HCEC 1CT (cell line): Measurements from ENCODE around the gene BRAT1.
"Not testable (repeated sequence)": the region's sequence is repeated elsewhere in the genome, so short reads cannot be mapped to it uniquely, and the experiment has no call there.

Experiments
- DNase-seq: peaks from one replicate; pipeline ENCODE4 v3.0.0-alpha.2; 2017

Gene BRAT1

DNA sequence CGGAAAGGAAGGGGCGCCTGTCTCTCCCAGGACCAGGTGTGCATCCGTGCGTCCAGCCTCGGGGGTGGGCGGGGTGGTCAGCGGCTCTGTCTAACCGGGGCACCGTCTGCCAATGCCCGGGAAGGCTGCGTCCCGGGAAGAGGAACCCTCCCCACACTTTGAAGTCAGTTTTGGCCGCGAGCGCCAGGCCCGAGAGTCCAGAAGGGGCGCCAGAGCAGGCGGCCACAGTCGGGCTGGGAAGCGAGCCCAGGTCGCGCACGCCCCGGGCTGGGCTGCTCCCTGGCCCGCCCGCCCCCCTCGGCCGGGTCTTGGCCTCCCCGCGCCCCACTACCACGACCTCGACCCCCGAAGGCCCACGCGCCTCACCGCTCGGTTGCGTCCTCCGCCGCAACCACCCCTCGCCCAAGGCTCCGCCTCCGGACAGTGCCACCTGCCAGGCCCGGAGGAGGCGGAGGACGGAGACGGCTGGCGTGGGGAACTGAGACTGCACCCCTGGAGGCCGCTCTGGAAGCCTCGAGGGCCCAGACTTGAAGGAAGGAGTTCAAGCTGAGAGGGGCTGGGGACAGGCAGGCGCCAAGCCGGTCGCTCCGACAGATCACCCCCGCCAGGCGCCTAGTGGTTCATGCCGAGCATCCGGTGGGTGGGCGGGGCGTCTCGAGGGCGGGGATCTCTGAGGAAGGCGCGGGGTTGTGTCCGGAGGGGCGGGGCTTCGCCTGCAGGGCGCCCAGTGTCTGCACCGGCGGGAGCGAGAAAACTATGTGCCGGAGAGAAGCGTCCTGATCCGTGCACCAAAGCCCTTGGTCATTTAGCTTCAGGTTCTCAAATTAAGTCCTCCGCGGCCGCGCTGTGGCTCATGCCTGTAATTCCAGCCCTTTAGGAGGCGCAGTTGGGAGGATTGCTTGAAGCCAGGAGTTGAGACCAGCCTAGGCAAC is at the start of gene BRAT1:
BRAT1 (minus strand) TSS at position 404 of the 932 bp plus-strand sequence. CDS start 1,093 bp downstream, outside the sequence.
- peak; percentile 96 for DNase-seq

DNA sequence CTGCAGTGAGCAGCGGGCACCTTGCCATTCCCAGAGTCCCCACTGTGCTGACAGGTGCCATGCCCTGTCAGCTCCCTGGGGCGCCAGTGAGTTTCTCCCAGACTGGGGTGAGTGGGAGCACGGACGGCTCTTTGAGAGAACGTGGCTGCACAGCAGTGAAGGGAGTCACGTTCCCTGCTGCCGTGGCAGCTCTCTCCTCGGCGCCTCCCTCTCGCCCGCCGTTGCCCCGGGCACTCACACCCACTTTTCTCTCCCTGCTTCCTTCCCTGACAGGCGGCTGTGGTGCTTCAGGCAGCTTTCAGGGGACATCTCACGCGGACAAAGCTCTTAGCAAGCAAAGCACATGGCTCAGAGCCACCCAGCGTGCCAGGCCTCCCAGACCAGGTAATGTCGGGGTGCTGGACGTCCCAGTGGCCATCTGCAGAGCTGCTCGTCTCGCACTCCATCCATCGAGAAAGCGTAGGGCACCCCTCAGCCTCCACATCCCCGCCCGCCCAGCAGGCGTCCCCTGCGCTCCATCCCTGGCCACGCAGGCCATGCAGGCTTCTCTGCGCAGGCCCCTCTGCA is 49.4 kb upstream of the BRAT1 start:
- no peak for DNase-seq

DNA sequence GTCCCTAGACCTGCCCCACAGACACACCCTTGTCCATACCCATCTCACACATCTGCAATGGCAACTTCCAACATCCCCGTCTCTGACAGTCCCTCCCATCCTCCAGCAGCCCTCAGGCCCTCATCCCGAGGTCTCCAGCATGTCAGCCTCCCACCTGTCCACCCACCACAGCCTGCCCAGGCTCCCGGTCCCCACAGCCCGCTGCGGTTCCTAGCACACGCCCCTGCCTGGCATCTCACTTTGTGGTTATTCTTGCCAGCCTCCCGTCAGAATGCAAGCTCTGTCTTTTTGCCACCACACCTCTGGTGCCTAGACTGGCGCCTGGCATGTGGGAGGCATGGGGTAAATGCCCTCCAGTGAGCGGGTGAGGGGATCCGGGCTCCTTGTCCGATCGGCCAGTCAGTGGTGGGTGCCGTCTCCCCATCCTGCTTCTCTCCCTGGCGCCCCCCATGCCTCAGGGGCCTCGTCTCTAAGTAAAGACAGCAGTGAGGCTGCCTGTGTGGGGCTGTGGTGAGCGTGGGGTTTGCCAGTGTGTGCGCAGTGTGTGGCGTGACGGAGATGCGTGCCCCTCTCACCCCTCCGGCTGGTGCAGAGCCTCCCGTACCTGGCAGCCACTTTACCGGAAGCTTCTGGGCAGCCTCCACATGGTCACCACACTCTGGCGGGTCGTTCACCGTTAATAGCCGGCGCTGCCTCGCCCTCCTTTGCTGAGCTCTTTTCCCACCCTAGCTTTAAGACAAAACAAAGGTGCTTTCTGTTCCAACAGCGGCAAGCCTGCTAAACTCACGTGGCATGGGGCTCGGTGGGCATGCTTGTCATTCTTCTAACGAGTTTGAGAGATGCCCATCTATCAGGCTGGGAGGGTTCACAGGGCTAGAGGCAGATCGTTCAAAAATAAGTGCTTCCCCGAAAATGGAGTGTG is 48.0 kb upstream of the BRAT1 start:
- DNase-seq, result no peak

DNA sequence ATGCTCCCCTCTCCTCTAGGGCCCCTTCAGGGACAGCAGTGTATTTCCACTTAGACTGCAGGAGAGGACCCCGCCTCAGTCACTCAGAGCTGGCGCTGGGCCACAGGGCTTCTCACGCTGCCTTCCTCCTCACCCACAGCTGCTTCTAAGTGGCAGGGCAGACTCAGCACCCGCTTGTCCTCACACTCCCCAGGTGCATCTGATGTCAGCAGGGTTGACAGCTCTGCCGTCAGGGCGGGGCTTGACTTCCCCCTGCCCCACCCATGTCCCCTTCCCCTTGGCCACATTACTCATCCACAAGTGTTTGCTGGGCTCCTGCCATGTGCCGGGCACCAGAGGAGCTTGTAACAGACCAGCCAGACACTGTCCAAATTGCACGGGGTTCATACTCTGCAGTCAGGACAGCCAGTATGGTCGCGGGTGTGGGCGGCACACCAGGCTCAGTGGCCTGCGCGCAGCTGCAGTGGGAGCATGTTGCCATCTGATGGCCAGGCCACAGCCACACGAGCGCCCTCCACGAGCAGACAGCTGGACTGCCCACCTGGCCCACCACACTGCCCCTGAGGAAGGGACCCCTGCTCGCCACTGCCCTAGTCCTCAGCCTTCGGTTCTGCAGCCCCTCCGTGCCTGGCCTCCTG is 47.2 kb upstream of the BRAT1 start:
- no peak for DNase-seq

DNA sequence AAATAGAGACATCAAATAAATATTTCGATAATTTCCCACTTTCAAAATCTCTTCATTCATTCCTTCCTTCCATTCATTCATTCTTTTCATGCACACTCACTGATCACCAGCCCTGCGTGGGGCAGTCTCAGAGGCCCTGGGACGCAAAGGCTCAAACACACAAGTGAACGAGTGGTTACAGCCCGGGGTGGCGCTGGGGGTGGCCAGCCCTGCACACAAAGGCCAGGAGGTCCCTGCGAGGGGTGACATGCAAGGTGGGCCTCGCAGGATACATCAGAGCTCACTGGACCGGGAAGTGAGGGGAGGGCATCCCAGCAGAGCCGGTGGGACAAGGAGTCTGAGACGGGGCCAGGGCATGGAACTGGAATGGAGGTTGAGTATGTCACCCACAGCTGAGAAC is 46.6 kb upstream of the BRAT1 start:
- no peak for DNase-seq

DNA sequence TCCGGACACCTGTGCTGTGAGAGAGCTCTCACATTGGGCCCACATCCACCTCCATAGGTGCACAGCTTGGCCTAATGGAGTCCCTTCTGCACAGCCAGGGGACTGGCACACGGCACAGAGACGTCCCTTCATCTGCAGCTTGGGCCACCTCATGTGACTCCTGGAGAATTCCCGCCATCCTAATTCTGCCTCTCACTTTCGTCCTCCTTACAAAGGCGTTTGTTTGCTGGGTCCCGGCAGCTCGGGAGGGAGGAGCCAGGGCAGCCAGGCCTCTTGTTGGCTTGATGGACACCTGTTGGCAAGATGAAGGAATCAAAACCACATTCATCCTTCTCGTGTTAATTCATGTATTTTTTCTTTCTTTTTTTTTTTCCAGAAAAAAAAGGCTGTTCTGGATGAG is 45.7 kb upstream of the BRAT1 start:
- no peak for DNase-seq

DNA sequence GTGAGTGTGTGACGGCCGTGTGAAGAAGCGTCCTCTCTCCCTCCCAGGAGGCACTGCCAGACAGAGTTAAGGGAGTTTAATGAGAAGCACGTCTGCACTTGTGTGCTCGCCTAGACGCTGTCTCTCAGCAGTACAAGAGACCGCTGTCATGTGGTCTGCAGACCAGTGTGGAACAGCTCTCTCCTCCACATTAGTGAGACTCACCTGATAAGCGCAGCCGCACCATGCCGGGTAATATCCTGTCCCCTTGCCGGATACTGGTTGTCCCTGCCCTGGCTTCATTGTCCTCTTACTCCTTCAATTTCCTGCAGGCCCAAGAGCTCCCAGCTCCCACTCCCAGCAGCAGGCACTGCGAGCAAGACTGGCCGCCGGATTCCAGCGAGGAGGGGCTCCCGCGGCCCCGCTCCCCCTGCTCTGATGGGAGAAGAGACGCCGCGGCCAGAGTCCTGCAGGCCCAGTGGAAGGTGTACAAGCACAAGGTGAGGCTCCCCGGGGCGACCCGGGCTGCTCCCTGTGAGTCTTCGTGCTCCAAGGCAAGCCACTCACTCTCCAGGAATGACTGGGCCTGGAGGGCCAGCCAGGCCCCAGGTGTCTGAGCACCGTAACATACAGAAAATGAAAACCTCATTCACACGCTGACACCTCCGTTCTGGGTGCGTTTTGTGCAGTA is 43.0 kb upstream of the BRAT1 start:
- no peak for DNase-seq

DNA sequence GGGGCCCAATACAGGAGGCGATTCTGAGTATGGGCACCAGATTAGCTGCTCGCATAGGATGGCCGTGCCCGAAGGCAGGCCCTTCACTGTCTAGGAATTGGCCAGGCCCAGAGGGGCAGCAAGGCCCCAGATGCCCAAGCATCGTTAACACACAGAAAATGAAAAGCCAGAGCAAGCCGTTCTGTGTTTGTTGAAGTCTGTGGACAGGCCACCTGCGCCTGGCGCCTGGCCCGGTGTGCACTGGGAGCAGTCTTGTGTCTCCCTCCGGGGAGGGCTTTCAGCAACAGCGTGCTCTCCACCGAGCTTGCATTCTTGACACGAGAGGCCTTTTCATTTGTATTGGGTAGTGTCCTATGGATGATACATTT is 41.9 kb upstream of the BRAT1 start:
- no peak for DNase-seq

DNA sequence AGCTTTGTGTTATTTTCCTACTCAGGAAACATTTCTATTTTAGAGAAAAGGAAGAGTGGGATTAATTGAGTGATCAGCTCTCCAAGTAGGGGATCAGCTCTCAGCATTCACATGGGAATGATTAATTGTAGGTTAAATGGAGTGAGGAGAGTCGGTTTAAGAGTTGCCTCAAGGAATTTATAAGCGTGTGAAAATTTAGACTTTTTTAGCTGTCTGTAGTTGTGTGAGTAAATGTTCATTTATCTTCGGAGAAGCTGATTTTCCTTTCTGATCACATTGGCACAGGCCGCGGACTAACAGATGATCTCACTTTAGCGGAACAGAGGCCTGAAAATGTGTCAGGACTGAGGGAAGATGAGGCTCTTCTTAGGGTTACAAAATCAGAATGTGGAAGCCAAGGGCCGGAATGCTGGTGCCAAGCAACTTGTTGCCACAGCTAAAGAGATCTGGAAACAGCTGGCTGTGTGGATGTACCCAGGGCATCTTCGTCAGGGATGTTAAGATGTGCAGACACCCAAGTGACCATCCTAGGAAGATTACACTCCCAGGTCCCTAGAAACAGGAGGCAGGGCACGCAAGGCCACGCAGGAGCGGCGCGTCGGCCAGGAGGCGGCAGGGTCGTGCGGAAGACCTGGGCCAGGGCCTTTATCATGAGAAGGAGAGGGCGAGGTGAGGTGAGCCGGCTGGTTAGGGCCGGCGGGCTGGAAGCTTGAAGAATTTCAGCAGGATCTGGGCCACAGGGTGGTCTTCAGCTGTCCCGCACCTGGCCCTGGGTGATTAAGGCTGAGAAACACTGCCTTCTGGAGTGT is 41.3 kb upstream of the BRAT1 start:
- no peak for DNase-seq

DNA sequence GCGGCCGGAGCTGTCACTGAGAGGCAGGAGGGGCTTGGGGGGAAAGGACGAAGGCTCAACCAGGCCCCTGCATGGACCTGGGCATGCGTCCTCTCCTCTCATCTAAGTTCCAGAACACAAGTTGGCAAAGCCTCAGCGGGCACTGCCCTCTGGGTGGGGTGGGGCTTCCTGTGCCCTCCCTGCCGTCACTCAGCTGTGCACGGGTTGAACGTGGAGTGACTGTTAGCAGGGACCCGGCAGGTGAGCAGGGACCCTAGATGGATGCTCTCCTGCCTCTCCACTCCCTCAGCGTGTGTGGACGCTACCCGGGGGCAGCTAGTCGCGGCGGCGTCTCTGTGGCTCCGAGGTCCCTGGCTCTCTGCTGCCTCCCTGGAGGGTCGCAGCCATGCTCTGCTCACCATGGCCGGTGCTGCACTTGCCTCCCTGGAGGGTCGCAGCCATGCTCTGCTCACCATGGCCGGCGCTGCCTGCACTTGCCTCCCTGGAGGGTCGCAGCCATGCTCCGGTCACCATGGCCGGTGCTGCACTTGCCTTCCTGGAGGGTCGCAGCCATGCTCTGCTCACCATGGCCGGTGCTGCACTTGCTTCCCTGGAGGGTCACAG is 40.0 kb upstream of the BRAT1 start:
- no peak for DNase-seq

DNA sequence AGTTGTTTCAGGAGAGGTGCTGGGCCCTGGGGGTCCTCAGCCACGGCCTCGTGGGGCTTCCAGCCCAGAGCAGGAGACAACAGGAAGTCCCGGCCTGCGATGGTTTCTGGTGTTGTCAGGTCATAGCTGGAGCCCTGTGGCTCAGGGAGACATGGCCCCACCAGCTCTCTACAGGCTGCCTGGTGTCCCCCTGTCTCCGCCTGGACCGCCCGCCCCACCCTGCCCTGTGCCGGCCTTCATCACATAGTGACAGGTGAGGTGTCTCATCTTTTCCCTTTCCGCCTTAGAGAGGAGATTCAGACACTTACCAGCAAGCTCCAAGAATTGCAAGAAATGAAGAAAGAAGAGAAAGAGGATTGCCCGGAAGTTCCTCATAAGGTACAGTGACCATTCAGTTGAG is 39.3 kb upstream of the BRAT1 start:
- DNase-seq, result no peak

DNA sequence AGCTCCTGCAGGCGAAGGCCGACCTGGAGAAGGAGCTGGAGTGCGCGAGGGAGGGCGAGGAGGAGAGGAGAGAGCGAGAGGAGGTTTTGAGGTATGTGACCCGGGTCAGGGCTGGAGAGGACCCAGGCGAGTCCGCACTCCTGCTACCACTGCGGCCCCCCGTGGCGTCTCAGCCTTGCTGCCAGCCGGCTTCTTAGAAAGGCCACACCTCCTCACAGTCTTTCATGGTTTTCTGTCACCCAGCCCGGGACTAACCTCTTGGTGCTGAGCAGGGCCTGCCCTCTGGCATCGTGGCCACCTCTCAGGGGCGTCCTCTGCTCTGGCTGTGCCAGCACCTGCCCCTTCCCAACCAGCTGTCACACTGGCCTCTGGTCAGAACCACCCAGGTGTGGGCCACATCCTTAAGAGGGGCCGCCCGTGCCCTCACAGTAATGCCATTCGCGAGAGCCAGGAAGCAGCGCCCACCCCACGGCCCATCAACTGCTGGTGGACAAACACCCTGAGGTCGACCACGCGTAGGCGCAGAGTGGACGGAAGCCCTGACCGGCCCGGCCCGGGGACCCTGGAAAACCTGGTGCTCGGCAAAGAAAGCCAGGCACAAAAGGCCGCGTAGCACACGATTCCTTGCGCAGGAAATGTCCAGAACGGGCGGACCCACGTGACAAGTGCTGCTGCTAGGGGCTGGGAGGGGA is 37.9 kb upstream of the BRAT1 start:
- DNase-seq, result no peak

DNA sequence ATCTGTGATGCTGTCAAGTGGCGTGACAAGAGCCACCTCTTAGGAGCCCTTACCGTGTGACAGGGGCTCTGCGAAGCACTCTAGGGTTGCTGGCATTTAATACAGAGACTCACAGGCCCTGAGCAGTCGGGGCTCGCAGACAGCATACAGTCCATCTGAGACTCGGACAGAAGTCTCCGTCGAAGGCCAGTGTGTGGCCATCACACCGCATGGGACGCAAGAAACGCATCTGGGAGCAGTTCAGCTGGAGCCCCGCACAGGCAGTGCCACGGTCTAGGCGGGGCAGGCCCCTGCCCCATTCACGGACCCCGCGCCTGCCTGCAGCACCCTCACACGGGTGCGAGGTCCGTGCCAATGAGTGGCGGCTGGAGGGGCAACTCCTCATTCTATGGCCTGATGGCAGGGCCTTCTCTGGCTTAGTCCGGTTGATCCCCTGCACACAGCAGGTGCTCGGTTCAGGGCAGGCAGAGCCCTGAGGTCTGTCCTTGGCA is 37.1 kb upstream of the BRAT1 start:
- no peak for DNase-seq

DNA sequence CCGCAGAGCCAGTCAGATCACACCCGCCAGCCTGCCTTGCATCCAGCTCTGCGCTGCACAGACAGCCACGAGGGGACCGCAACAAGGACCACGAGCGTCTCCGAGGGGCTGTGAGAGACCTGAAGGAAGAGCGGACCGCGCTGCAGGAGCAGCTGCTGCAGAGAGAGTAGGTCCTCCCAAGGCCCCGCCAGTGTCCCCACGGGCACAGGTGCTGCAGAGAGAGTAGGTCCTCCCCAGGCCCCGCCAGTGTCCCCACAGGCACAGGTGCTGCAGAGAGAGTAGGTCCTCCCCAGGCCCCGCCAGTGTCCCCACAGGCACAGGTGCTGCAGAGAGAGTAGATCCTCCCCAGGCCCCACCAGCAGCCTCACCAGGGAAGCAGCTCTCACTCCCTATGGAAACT is 34.6 kb upstream of the BRAT1 start:
- DNase-seq, result not testable (repeated sequence)

DNA sequence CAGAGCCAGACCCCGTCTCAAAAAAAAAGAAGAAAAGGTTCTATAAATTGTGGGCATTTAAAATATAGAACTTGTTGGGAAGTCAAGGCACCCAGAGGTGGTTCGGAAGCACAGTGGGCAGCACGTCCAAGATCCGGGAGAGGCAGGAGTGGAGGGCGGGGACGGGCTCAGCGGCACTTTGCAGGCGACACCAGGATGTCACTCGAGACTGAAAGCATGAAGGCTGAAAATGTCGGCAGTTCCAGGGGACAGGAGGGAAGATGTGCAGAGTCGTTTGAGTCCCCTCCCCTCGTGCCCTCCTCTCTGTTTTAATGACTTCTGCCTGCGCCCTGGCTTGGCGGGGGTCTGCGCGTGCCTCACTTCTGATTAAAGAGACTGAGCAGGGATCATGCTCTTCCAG is 34.0 kb upstream of the BRAT1 start:
- no peak for DNase-seq

DNA sequence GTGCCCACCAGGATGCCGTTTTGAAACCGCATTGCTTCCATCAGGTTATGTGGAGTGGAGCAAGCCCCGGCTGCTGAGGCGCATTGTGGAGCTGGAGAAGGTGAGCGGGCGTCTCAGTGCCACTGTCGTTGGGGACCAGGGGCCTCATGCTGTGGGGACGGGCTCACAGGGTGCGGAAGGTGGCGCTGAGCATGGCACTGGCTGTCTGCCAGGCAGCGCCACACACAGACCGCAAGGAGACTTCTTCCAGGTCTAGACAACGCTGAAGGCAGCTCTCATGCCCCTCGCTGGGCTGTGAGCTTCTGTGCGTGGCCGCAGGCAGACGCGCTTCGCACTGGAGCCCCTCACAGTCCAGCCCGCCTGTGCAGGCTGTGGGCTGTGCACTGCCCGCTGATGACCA is 32.5 kb upstream of the BRAT1 start:
- DNase-seq, result no peak

DNA sequence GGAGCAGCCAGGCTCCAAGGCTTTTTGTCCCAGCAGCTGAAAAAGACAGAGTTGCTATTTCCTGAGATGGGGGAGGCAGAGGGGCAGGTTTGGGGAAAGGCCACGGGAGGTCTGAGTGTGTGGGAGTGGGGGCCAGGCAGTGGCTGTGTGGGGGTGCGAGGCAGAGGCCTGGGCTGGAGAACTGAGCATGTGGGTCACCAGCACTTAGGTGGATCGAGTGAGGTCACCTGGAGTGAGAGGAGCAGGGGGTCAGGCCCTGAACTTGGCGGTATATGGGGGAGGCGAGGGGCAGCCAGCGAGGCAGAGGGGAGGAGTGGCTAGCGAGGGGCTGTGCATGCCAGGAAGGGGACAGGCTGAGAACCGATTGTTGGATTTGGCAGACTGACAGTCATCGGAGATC is 31.8 kb upstream of the BRAT1 start:
- DNase-seq, result no peak

DNA sequence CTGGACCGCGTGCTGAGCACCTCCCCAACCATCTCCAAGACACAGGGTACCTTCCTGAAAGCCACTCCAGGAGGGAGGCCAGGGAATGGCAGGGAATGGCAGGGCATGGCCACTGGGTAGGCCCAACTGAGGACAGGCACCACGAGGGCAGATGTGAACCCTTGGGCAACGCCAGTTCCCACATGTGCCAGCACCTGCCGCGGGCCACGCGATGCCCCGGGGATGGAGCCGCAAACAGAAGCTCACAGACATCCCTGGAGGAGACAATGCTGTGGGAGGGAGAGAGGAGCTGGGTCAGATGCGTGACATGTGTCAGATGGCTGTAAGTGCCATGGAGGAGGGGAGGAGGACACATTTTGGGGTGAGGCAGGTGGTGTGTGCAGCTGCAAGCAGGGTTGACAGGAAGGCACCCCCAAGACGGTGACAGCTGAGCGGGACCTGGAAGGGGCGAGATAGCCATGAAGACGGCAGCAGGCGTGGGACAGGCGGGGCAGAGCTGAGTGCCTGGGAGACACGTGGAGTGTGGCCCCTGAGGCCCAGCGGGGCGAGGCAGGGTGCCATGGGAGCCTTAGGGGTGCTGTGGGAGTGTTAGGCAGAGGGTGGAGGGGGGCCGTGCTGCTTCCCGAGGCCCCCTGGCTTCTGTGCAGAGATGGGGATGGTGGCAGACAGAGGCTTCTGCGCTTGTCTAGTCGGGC is 31.1 kb upstream of the BRAT1 start:
- DNase-seq, result no peak

DNA sequence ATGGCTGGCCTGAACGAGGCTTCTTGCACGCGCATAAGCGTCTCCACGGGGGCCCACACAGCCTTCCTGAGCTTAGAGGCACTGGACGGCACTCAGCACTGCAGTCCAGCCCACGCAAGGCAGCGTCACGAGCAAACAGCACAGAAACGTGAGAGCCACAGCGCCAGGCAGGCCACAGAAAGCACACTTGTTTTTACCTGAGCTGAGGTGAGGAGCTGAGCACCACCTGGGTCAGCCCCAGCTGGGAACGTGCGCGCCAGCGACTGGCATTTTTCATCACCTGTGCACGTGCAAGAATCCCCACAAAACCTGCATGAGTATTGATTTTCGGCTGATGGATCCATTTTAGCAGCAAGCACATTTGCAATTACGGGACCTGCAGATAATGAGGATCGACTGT is 30.1 kb upstream of the BRAT1 start:
- DNase-seq, result no peak
